Fibroblast of gingiva (primary cell): Measurements from ENCODE around the gene CCM2L.
A peak's percentile ranks its signal among the peaks of the same experiment; 100 is the strongest.

Experiments
- DNase-seq: peaks from one replicate; pipeline ENCODE4 v3.0.0-alpha.2; 2011; ENCODE audit warnings: low read depth

The CCM2L gene

DNA sequence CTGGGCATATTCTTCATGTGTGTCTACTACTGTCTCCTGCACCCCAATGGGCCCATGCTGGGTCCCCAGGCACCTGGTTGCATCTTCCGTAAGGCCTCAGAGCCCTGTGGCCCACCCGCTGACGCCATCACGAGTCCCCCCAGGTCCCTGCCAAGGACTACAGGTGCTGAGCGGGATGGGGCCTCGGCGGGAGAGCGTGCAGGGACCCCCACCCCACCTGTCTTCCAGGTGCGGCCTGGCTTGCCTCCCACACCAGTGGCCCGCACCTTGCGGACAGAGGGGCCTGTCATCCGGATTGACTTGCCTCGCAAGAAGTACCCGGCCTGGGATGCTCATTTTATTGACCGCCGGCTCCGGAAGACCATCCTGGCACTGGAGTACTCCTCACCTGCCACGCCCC is 13.2 kb upstream of the CCM2L start:
- no peak for DNase-seq

- no peak for DNase-seq
Observed at GRCh38 chr20:31998246-31998645, 12.0 kb upstream of the CCM2L start.

- DNase-seq: no peak
Observed at GRCh38 chr20:32003325-32003724, 6.9 kb upstream of the CCM2L start.

GRCh38 chr20:32004963-32005362 is 5.3 kb upstream of the CCM2L start:
- DNase-seq: peak; percentile 31

- DNase-seq: no peak
Observed at GRCh38 chr20:32006053-32006452, 4.2 kb upstream of the CCM2L start.

DNA sequence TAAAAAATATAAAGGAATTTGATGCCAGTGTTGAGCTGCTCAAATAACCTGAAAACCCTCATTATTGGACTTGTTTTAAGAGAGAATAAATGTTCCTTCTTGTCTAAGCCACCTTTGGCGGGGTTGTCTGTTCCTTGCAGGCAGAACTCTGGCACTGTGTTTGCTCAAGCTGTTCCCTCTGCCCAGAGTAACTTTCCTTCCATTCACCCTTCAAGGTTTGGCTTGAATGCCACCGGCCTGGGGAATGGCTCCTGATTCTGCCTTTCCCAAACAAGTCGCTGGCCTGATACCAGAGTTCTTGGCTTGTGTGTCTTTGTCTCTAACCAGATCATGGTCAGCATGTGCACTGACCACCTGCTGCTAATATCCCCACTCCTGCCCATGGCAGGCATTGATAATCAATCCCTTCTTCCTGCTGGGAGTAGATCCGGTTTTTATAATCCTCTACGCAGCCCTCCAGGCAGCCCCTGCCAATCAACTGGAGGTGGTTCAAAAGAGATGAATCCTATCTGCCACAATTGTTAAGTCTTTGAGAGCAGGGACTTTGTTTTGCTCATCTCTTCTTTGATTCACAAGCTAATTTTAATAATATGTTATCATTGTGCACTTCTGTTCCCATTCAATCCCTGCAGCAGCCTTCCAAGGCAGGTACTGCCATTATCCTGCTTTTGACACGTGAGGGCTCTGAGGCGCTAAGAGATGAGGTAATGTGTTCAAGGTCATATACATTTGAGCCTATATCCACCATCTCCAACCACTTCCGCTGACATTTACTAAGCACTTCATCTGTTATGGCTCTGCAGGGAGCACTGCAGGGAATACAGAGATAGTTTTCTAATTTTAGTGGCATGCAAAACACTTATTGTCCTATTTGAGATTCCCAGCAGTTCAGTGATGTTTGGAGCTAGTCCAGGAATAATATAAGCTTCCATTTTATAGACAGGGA is 3.1 kb upstream of the CCM2L start:
- no peak for DNase-seq

DNA sequence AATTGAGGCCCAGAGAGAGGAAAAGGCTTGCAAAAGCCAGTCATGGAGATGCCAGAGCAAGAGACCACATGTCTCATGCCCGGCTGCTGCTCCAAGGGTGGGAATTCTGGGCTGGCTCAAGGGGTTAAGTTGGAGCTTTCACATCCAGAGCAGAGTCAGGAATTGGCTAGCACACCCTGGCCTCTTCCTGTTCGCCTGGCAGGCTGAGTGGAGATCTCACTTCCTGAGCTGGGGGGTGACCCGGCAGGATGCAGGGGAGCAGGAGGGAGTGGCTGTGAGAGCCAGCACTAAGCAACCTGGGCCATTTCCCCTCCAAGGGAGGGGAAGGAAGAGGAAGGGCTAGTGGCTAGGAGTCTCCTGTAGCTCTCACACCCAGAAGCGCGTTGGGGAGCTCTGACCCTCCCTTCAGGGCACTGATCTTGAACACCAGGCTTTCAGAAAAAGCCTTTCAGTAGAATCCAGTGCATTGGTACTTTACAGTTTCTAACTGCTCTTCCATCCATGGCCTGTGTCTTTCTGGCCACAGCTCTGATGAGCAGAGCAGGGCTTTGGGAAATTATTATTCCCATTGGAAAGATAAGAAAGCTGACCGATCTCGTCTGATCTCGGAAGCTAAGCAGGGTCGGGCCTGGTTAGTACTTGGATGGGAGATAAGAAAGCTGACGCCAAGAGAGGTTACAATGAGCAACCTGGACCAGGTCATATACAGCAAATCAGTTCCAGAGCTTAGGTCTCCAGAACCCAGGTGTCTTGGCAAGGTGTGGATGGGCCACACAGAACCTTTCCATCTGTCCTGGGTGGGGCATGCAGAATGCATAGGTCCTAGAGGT is 2.2 kb upstream of the CCM2L start:
- no peak for DNase-seq

- no peak for DNase-seq
Observed at GRCh38 chr20:32009564-32009963, 674 bp upstream of the CCM2L start.

GRCh38 chr20:32010666-32011065 is 428 bp downstream of the CCM2L start:
- DNase-seq: no peak

DNA sequence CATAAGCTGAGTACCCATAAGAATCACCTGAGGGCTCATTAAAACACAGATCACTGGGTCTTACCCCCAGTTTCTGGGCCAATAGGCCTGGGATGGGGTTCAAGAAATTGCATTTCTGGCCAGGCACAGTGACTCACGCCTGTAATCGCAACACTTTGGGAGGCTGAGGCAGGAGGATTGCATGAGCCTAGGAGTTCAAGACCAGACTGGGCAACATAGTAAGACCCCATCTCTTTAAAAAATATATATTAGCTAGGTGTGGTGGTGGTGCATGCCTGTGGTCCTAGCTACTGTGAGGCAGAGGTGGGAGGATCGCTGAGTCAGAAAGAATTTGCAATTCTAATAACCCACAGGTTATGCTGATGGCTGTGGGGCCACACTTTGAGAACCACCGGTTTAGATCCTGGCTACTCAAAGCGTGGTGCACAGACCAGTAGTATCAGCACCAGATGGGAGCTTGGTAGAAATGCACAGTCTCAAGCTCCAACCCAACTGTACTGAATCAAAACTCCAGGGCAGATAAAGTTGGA is 2.0 kb downstream of the CCM2L start:
- DNase-seq: no peak

- DNase-seq: no peak
Observed at GRCh38 chr20:32013326-32013725, 3.1 kb downstream of the CCM2L start.

DNA sequence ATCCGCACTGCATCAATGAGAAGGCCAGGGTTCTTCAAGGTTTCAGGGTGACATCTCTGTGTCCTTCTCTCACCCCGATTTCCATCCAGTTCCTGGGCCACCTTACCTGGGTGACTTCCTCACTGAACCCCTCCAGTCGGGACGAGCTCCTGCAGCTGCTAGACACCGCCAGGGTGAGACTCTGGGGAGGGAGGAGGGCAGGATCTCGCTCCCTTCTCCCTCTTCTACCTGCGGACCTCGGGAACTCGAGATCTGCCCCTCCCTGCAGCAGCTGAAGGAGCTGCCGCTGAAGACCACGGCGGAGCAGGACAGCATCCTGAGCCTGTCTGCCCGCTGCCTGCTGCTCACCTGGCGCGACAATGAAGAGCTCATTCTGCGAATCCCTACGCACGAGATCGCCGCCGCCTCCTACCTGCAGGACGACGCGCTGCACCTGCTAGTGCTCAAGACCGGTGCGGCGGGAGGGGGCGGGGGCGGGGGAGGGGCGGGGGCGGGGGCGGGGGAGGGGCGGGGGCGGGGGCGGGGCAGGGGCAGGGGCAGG is 7.5 kb downstream of the CCM2L start:
- DNase-seq: no peak

GRCh38 chr20:32018269-32019155 is 8.3 kb downstream of the CCM2L start:
- DNase-seq: no peak

DNA sequence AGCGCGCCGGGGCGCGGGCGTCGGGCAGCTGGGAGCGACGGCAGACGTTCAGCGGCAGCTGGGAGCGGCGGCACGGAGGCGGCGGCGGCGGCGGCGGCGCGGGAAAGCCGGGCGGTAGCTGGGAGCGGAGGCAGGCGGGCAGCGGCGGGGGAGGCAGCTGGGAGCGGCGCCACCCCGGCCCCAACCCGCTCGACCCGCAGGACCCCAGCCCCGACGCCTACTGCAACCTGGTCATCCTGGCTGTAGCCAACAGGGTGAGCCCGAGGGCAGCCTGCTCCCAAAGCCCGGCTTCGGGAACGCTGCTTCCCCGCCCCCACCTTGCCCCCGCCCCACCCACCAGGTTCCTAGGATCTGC is 8.9 kb downstream of the CCM2L start:
- DNase-seq: no peak

DNA sequence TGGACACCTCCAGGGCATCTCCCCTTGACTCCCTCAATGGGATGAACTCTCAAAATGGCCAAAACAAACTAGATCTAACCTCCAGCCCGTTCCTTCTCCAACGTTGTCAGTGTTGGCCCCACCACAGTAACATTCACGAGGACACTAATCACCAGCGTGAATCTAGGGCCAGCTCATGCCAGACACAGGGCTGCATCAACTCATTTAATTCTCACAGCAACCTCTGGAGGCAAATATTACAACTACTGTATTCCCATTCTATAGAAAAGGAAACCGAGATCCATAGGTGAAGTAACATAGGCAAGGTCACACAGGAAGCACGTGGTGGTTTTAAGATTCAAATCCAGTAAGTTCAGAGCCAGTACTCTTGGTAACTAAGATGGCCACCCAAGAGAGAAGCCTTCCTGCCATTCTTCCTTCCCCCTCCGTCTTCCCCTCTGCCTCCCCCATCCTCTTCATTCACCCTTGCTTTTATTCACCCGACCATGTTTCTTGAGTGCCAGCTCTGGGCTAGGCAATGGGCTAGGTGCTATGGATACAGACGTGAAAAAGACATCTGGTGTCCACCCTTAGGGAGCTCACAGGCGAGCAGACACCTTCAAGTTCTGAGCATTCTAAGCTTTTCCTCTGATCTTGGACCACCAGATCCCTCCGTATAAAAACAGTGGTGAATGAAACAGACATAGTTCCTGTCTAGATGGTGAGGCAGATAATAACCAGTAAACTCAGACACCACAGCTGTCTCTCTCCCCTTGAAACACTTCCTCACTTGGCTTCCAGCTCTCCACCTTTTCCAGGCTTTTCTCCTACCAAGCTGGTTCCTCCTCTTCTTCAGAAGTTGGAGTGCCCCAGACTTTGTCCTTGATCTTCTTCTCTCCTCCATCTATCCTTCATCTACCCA is 9.6 kb downstream of the CCM2L start:
- DNase-seq: no peak

GRCh38 chr20:32021091-32021490 is 10.9 kb downstream of the CCM2L start:
- DNase-seq: no peak

GRCh38 chr20:32024683-32025295 is 14.6 kb downstream of the CCM2L start:
- DNase-seq: no peak

DNA sequence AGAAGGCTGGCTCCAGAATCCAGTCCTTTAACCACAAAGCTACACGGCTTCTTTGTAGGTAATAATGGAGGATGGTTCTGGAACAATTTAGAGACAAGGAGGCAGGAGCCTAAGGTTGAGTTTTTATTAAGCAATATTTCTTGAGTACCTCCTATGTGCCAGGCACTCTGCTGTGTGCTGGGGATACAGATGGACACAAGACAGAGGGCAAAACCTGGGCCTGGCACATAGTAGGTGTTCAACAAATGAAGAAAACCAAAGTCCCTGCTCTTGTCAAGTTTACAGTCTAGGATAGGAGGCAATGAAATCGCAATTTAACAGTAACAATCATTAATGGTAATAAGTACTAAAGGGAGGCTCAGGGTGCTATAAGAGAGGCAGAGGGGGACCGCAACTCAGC is 17.4 kb downstream of the CCM2L start:
- DNase-seq: no peak

- no peak for DNase-seq
Observed at GRCh38 chr20:32028647-32029372, 18.6 kb downstream of the CCM2L start.
